DMS153 treated with DMSO at 0.1 percent for 48 hours (cell line): ENCODE results near the gene DENND2A.
"Not testable (repeated sequence)": the region's sequence is repeated elsewhere in the genome, so short reads cannot be mapped to it uniquely, and the experiment has no call there.

Experiments used
- DNase-seq: peaks from one replicate; lab custom pipeline; 2025; ENCODE audit not compliant: unreplicated experiment; lab: John Stamatoyannopoulos, UW

DENND2A gene

GRCh38 chr7:140592964-140593671, 47.5 kb downstream of the DENND2A start:
- no peak for DNase-seq

GRCh38 chr7:140591180-140591902, 49.3 kb downstream of the DENND2A start:
- no peak for DNase-seq

- DNase-seq: no peak
Observed at GRCh38 chr7:140587243-140587642, 53.4 kb downstream of the DENND2A start.

GRCh38 chr7:140586516-140586915, 54.1 kb downstream of the DENND2A start:
- DNase-seq: no peak

- DNase-seq: no peak
Observed at GRCh38 chr7:140585333-140585732, 55.3 kb downstream of the DENND2A start.

- DNase-seq: no peak
Observed at GRCh38 chr7:140584195-140584851, 56.3 kb downstream of the DENND2A start.

- DNase-seq: no peak
Observed at GRCh38 chr7:140581411-140581810, 59.2 kb downstream of the DENND2A start.

GRCh38 chr7:140577651-140578050, 63.0 kb downstream of the DENND2A start:
- no peak for DNase-seq

- no peak for DNase-seq
Observed at GRCh38 chr7:140576589-140576988, 64.0 kb downstream of the DENND2A start.

GRCh38 chr7:140571538-140572122, 69.0 kb downstream of the DENND2A start:
- DNase-seq: no peak

- DNase-seq: no peak
Observed at GRCh38 chr7:140570120-140570519, 70.5 kb downstream of the DENND2A start.

GRCh38 chr7:140568021-140568813, 72.4 kb downstream of the DENND2A start:
- DNase-seq: no peak

- not testable (repeated sequence) for DNase-seq
Observed at GRCh38 chr7:140566186-140566585, 74.4 kb downstream of the DENND2A start.

- DNase-seq: not testable (repeated sequence)
Observed at GRCh38 chr7:140565761-140566160, 74.9 kb downstream of the DENND2A start.

GRCh38 chr7:140564643-140565042, 76.0 kb downstream of the DENND2A start:
- no peak for DNase-seq

GRCh38 chr7:140562926-140563481, 77.6 kb downstream of the DENND2A start:
- no peak for DNase-seq

- DNase-seq: no peak
Observed at GRCh38 chr7:140559410-140559809, 81.2 kb downstream of the DENND2A start.

- no peak for DNase-seq
Observed at GRCh38 chr7:140557809-140558518, 82.6 kb downstream of the DENND2A start.

- DNase-seq: no peak
Observed at GRCh38 chr7:140557069-140557468, 83.5 kb downstream of the DENND2A start.

GRCh38 chr7:140553236-140553635, 87.4 kb downstream of the DENND2A start:
- not testable (repeated sequence) for DNase-seq
